Breast epithelium (tissue), 4 donors: Measurements from ENCODE around the gene WDR93. TPM values are rescaled to one million over a fixed set of nuclear protein-coding genes. Genes with fewer than 3 reads are reported as not detected.

ENCODE experiments used
- DNase-seq, 2 donors: peaks; one replicate each; pipeline ENCODE4 v3.0.0-alpha.2; 2019; ENCODE audit warnings: low spot score in 2 of 2
- H3K27ac ChIP-seq, 2 donors: fragments of 200-600 bp; sonication (generic) in 1 of 2; one replicate each; pipeline ENCODE4 v1.5.1; 2016 to 2019; ENCODE audit warnings: mild to moderate bottlenecking in 1 of 2
- H3K27me3 ChIP-seq, 2 donors: fragments of 200-600 bp; sonication (generic) in 1 of 2; one replicate each; pipeline versions ENCODE4 v1.5.1 to v1.6.0; 2017 to 2019; ENCODE audit warnings: control low read depth in 1 of 2, mild to moderate bottlenecking in 1 of 2
- H3K36me3 ChIP-seq: fragments of 200-600 bp; one replicate; pipeline ENCODE4 v1.5.1; 2019
- H3K4me1 ChIP-seq, 2 donors: fragments of 200-600 bp; sonication (generic); one replicate each; pipeline ENCODE4 v1.5.1; 2016 to 2019; ENCODE audit warnings: control low read depth in 1 of 2
- H3K4me3 ChIP-seq, 3 donors: fragments of 200-600 bp; sonication (generic); 1 replicate in 2 of 3; 2 replicates in 1 of 3; pipeline ENCODE4 v1.5.1; 2016 to 2019; ENCODE audit warnings: mild to moderate bottlenecking in 3 of 3, moderate library complexity in 2 of 3
- H3K9me3 ChIP-seq, 2 donors: fragments of 200-600 bp; sonication (generic) in 1 of 2; one replicate each; pipeline ENCODE4 v1.5.1; 2016 to 2019; ENCODE audit warnings: control low read depth in 1 of 2
- CTCF ChIP-seq, 3 donors: fragments of 450-650 bp; IDR thresholded peaks; one replicate each; pipeline ENCODE4 v1.5.1; 2016 to 2017; ENCODE audit warnings: antibody characterized with exemption in 3 of 3, mild to moderate bottlenecking in 3 of 3, moderate library complexity in 3 of 3
- POLR2A ChIP-seq: fragments of 450-650 bp; IDR thresholded peaks from one replicate; pipeline ENCODE4 v1.6.1; 2016; ENCODE audit warnings: antibody characterized with exemption, mild to moderate bottlenecking, moderate library complexity
- POLR2AphosphoS5 ChIP-seq, 3 donors: sonication (generic); formaldehyde crosslinking; IDR thresholded peaks; one replicate each; pipeline ENCODE4 v1.6.1; 2017; ENCODE audit warnings: antibody characterized with exemption in 3 of 3
- intact Hi-C: fragments of 100-400 bp; cut with DNase I; formaldehyde crosslinking; loops from one replicate; pipeline ENCODE4 v1.15.1; 2023; ENCODE audit warnings: low total_unique reads
- total RNA-seq, 3 donors: library from RNA; depleted of rRNA; stranded (reverse); fragments of >200 nt; gene quantifications; one replicate each; pipeline ENCODE4 v1.1.0, GENCODE V29; 2016

The WDR93 gene
- total RNA-seq, 3 donors from 2014 or later: 0.80 to 1.0 (median 0.98) TPM

GRCh38 chr15:89675606-89676005 lies 15.0 kb upstream of the WDR93 start:
- no peak for TF ChIP-seq POLR2AphosphoS5 (IDR thresholded peaks at IDR 0.05)
- no peak for TF ChIP-seq POLR2A
- intact Hi-C loops: no loop called here

GRCh38 chr15:89677381-89677780 lies 13.2 kb upstream of the WDR93 start:
- Histone ChIP-seq H3K4me1 (peaks cover 6 to 13% of the 10 kb centered on the region in 2 donors), H3K27me3 (no peaks in the 10 kb centered on the region), H3K4me3 (peak overlapping the region in 1 of 3 donors; percentile 15), H3K36me3 (no peaks in the 10 kb centered on the region), H3K27ac (no peak overlapping the region), H3K9me3 (no peaks in the 10 kb centered on the region)
- intact Hi-C loops: no loop called here
- TF ChIP-seq POLR2A: no peak
- TF ChIP-seq POLR2AphosphoS5 (IDR thresholded peaks at IDR 0.05): no peak
- no peak for TF ChIP-seq CTCF (IDR thresholded peaks at IDR 0.05)
- DNase-seq: no peak

More at GRCh38 chr15:89675606-89676005, 15.0 kb upstream of the WDR93 start:
- no peak overlapping the region for H3K27ac ChIP-seq
- no peaks in the 10 kb centered on the region for H3K36me3 ChIP-seq
- no peak for DNase-seq
- H3K9me3 ChIP-seq: no peaks in the 10 kb centered on the region
- H3K27me3 ChIP-seq: no peaks in the 10 kb centered on the region
- peaks cover 6 to 7% of the 10 kb centered on the region in 2 donors for H3K4me1 ChIP-seq
- no peak overlapping the region for H3K4me3 ChIP-seq

- H3K9me3 ChIP-seq: no peaks in the 10 kb centered on the region
- TF ChIP-seq CTCF (IDR thresholded peaks at IDR 0.05): no peak
- no peak for TF ChIP-seq POLR2AphosphoS5 (IDR thresholded peaks at IDR 0.05)
- no peak for TF ChIP-seq POLR2A
- DNase-seq: no peak
- peak within 1 kb of the TSS; percentile 79 to 80 for H3K27ac ChIP-seq
- intact Hi-C loops: no loop called here
- H3K27me3 ChIP-seq: no peaks in the 10 kb centered on the region
- H3K36me3 ChIP-seq: no peaks in the 10 kb centered on the region
- peak within 1 kb of the TSS in 2 of 3 donors; percentile 3 to 4 for H3K4me3 ChIP-seq
- peaks cover 6 to 13% of the 10 kb centered on the region in 2 donors for H3K4me1 ChIP-seq
Observed at GRCh38 chr15:89679212-89679611, 11.4 kb upstream of the WDR93 start, which contains the start of gene PLIN1. PLIN1 (minus strand) TSS chr15:89679367; CDS start chr15:89677489, 1,878 bp downstream.

GRCh38 chr15:89680282-89680873 lies 10.2 kb upstream of the WDR93 start:
- no peaks in the 10 kb centered on the region for H3K27me3 ChIP-seq
- peak overlapping the region; percentile 79 to 80 for H3K27ac ChIP-seq
- H3K36me3 ChIP-seq: no peaks in the 10 kb centered on the region
- H3K9me3 ChIP-seq: no peaks in the 10 kb centered on the region
- intact Hi-C loops: no loop called here
- peak overlapping the region in 1 of 3 donors; percentile 3 for H3K4me3 ChIP-seq
- peaks cover 6 to 13% of the 10 kb centered on the region in 2 donors for H3K4me1 ChIP-seq
- peak; percentile 65 to 77 for DNase-seq
- TF ChIP-seq POLR2AphosphoS5 (IDR thresholded peaks at IDR 0.05) (peak; percentile 67 to 89 (median 81)), CTCF (IDR thresholded peaks at IDR 0.05) (no peak), POLR2A (no peak)

GRCh38 chr15:89681146-89681545 lies 9.5 kb upstream of the WDR93 start:
- peaks cover 6 to 13% of the 10 kb centered on the region in 2 donors for H3K4me1 ChIP-seq
- H3K9me3 ChIP-seq: no peaks in the 10 kb centered on the region
- H3K27me3 ChIP-seq: no peaks in the 10 kb centered on the region
- H3K36me3 ChIP-seq: no peaks in the 10 kb centered on the region
- no peak overlapping the region for H3K4me3 ChIP-seq
- DNase-seq: no peak
- intact Hi-C loops: no loop called here
- TF ChIP-seq POLR2A (no peak), CTCF (IDR thresholded peaks at IDR 0.05) (no peak), POLR2AphosphoS5 (IDR thresholded peaks at IDR 0.05) (no peak)
- peak overlapping the region; percentile 79 to 80 for H3K27ac ChIP-seq
